SK-N-SH (cell line): ENCODE measurements around the gene MTERF4. TPM values are rescaled to one million over a fixed set of nuclear protein-coding genes. Genes with fewer than 3 reads are reported as not detected.

ENCODE experiments used
- CTCF ChIA-PET: fragments of 300-600, 350-600 bp; formaldehyde crosslinking; extraction: SDS; loops from one replicate; lab custom pipeline; 2021; lab: Yijun Ruan, JAX
- POLR2A ChIA-PET: fragments of 350-600 bp; sonication (Branson Sonifier 250); formaldehyde crosslinking; extraction: SDS; loops from one replicate; lab custom pipeline; 2020; ENCODE audit warnings: antibody characterized with exemption, inconsistent platforms; lab: Yijun Ruan, JAX
- DNase-seq: peaks from one replicate; pipeline ENCODE4 v3.0.0; 2012
- H2AFZ ChIP-seq: fragments of 200-600 bp; sonication (generic); 2 replicates; pipeline ENCODE4 v1.8.1; 2016; ENCODE audit warnings: antibody characterized with exemption, mild to moderate bottlenecking, low read depth
- H3F3A ChIP-seq: fragments of 200-600 bp; sonication (generic); replicated peaks from 2 replicates; pipeline ENCODE3; 2016; ENCODE audit warnings: antibody characterized with exemption, mild to moderate bottlenecking; ENCODE audit not compliant: insufficient read depth
- H3K27ac ChIP-seq, 2 experiments: fragments of 200-500 bp in 1 of 2; fragments of 200-600 bp in 1 of 2; sonication (Bioruptor generic) in 1 of 2; sonication (generic), shearing (Covaris generic) in 1 of 2; 2 replicates each; pipeline versions ENCODE4 v1.5.1 to v1.6.1; 2014 to 2016; ENCODE audit warnings: low read depth in 2 of 2, inconsistent platforms in 1 of 2, low read length in 1 of 2, mild to moderate bottlenecking in 1 of 2, mixed read lengths in 1 of 2
- H3K27me3 ChIP-seq: fragments of 200-600 bp; sonication (generic), shearing (Covaris generic); 2 replicates; pipeline ENCODE4 v1.6.1; 2016; ENCODE audit warnings: mixed run types; ENCODE audit not compliant: insufficient read depth
- H3K36me3 ChIP-seq, 2 experiments: fragments of 200-500 bp in 1 of 2; fragments of 200-600 bp in 1 of 2; sonication (Bioruptor generic) in 1 of 2; sonication (generic) in 1 of 2; replicated peaks in 1 of 2; 2 replicates each; pipeline versions ENCODE3 to v1.5.1; 2014 to 2016; ENCODE audit warnings: low read length in 1 of 2, mild to moderate bottlenecking in 1 of 2; ENCODE audit not compliant: insufficient read depth in 2 of 2, control insufficient read depth in 1 of 2
- H3K4me1 ChIP-seq, 2 experiments: fragments of 200-500 bp in 1 of 2; fragments of 200-600 bp in 1 of 2; sonication (Bioruptor generic) in 1 of 2; sonication (generic), shearing (Covaris generic) in 1 of 2; 2 replicates each; pipeline versions ENCODE4 v1.5.1 to v1.6.1; 2014 to 2016; ENCODE audit warnings: low read depth in 1 of 2, low read length in 1 of 2, mixed run types in 1 of 2; ENCODE audit not compliant: insufficient read depth in 2 of 2, control insufficient read depth in 1 of 2
- H3K4me2 ChIP-seq: fragments of 200-600 bp; sonication (generic), shearing (Covaris generic); 2 replicates; pipeline ENCODE4 v1.6.1; 2017; ENCODE audit warnings: mixed run types
- H3K4me3 ChIP-seq, 2 experiments: fragments of 200-500 bp in 1 of 2; fragments of 200-600 bp in 1 of 2; sonication (Bioruptor generic) in 1 of 2; sonication (generic), shearing (Covaris generic) in 1 of 2; 2 replicates each; pipeline versions ENCODE4 v1.5.1 to v1.8.1; 2014 to 2016; ENCODE audit warnings: low read depth in 2 of 2, inconsistent platforms in 1 of 2, low read length in 1 of 2, mild to moderate bottlenecking in 1 of 2, mixed read lengths in 1 of 2, moderate library complexity in 1 of 2
- H3K79me2 ChIP-seq: fragments of 200-600 bp; sonication (generic); 2 replicates; pipeline ENCODE4 v1.8.1; 2017; ENCODE audit warnings: mild to moderate bottlenecking; ENCODE audit not compliant: insufficient read depth
- H3K9ac ChIP-seq: fragments of 200-600 bp; sonication (generic); 2 replicates; pipeline ENCODE4 v1.6.1; 2017; ENCODE audit warnings: mixed run types
- H3K9me2 ChIP-seq: fragments of 200-600 bp; sonication (generic); 2 replicates; pipeline ENCODE4 v1.6.1; 2017; ENCODE audit warnings: mixed run types
- H3K9me3 ChIP-seq: fragments of 200-600 bp; sonication (generic); 2 replicates; pipeline ENCODE4 v1.6.1; 2017; ENCODE audit warnings: mixed run types, mild to moderate bottlenecking, moderate library complexity
- H4K20me1 ChIP-seq: fragments of 200-600 bp; sonication (generic); 2 replicates; pipeline ENCODE4 v1.6.1; 2017; ENCODE audit warnings: mild to moderate bottlenecking, mixed run types; ENCODE audit not compliant: insufficient read depth
- ELF1 ChIP-seq: IDR thresholded peaks from 2 replicates; pipeline ENCODE4 v1.4.0; 2012
- FOXJ3 ChIP-seq: sonication (generic); formaldehyde crosslinking; IDR thresholded peaks from 2 replicates; pipeline ENCODE4 v1.5.1; 2020; ENCODE audit warnings: mild to moderate bottlenecking, missing genetic modification reagents
- NFIC ChIP-seq: IDR thresholded peaks from 2 replicates; pipeline ENCODE4 v1.4.0; 2012; ENCODE audit warnings: borderline replicate concordance
- RCOR1 ChIP-seq: fragments of 150-350 bp; IDR thresholded peaks from 2 replicates; pipeline ENCODE4 v1.6.1; 2017; ENCODE audit warnings: antibody characterized with exemption, low read length
- RFX5 ChIP-seq: IDR thresholded peaks from 2 replicates; pipeline ENCODE4 v1.6.1; 2012; ENCODE audit warnings: mild to moderate bottlenecking, improper control_type of control experiment, low read length
- RXRA ChIP-seq: IDR thresholded peaks from 2 replicates; pipeline ENCODE4 v1.4.0; 2012; ENCODE audit warnings: low read depth, mild to moderate bottlenecking, borderline replicate concordance
- SMC3 ChIP-seq: IDR thresholded peaks from 2 replicates; pipeline ENCODE4 v1.6.1; 2012; ENCODE audit warnings: low read depth, low read length, improper control_type of control experiment
- WGBS: methylation state at CpG from one replicate; pipeline ENCODE4 v1.1.6; 2017; ENCODE audit warnings: low lambda C conversion rate; 5-methylcytosine and 5-hydroxymethylcytosine counted together
- polyA plus RNA-seq, 3 experiments: library from polyadenylated mRNA; depleted of rRNA; stranded (reverse); fragments of >200 nt; gene quantifications; 2 replicates each; pipeline ENCODE4 v1.2.3, GENCODE V29; 2012
- TF ChIP-seq, protein P1 (sequence below): IDR thresholded peaks from 2 replicates; pipeline ENCODE4 v1.4.0; 2012; ENCODE audit warnings: low read depth, borderline replicate concordance
- TF ChIP-seq, protein P2 (sequence below): fragments of 150-350 bp; IDR thresholded peaks from 2 replicates; pipeline ENCODE4 v1.6.1; 2017; ENCODE audit warnings: antibody characterized with exemption, low read length, low read depth, borderline replicate concordance
- TF ChIP-seq, protein P3 (sequence below): IDR thresholded peaks from 2 replicates; pipeline ENCODE4 v1.6.1; 2012; ENCODE audit warnings: mild to moderate bottlenecking, low read depth, low read length, moderate library complexity

MTERF4 gene
- polyA plus RNA-seq, 1 of the 3 experiments (the other 2 are of a cell fraction), result 31.0 TPM

DNA sequence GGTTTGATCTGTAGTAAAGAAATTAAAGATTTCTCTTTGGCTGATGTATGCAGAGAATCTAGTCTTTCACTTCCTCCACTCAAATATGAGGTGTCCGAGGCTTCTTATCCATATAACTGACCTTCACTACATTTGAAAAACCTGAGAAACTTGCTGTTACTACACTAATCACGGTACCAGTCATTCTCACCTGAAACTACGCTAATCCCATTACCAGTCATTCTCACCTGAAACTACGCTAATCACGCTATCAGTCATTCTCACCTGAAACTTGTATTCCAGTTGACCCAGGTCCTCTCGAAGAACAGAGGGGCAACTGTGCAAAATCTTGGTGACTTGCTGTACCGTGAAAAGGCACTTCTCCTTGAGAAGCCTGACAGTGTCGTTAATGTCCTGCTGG, 5.1 kb downstream of the MTERF4 start:
- Histone ChIP-seq H3K4me3 (no peak overlapping the region), H3K27me3 (no peaks in the 10 kb centered on the region), H3K36me3 (peaks cover 26 to 74% of the 10 kb centered on the region in 2 experiments), H3K4me1 (peaks cover 0 to 8% of the 10 kb centered on the region in 2 experiments; a peak in 2 of 4 replicates), H3K9me3 (no peaks in the 10 kb centered on the region), H2AFZ (no peak overlapping the region), H3K9me2 (no peaks in the 10 kb centered on the region), H3K79me2 (peaks cover 43% of the 10 kb centered on the region), H3F3A (no peaks in the 10 kb centered on the region), H3K9ac (no peak overlapping the region), H4K20me1 (no peaks in the 10 kb centered on the region), H3K27ac (no peak overlapping the region)
- POLR2A ChIA-PET, result no interaction called here
- DNase-seq, result no peak
- TF ChIP-seq RFX5, result no peak
- no peak for TF ChIP-seq RCOR1
- no peak for TF ChIP-seq FOXJ3 (CRISPR knock-in tag)
- TF ChIP-seq, protein P1, sequence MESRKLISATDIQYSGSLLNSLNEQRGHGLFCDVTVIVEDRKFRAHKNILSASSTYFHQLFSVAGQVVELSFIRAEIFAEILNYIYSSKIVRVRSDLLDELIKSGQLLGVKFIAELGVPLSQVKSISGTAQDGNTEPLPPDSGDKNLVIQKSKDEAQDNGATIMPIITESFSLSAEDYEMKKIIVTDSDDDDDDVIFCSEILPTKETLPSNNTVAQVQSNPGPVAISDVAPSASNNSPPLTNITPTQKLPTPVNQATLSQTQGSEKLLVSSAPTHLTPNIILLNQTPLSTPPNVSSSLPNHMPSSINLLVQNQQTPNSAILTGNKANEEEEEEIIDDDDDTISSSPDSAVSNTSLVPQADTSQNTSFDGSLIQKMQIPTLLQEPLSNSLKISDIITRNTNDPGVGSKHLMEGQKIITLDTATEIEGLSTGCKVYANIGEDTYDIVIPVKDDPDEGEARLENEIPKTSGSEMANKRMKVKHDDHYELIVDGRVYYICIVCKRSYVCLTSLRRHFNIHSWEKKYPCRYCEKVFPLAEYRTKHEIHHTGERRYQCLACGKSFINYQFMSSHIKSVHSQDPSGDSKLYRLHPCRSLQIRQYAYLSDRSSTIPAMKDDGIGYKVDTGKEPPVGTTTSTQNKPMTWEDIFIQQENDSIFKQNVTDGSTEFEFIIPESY, result no peak
- TF ChIP-seq, protein P2, sequence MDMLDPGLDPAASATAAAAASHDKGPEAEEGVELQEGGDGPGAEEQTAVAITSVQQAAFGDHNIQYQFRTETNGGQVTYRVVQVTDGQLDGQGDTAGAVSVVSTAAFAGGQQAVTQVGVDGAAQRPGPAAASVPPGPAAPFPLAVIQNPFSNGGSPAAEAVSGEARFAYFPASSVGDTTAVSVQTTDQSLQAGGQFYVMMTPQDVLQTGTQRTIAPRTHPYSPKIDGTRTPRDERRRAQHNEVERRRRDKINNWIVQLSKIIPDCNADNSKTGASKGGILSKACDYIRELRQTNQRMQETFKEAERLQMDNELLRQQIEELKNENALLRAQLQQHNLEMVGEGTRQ, result no peak
- TF ChIP-seq SMC3, result no peak
- no peak for TF ChIP-seq NFIC
- TF ChIP-seq ELF1, result no peak
- no peak for TF ChIP-seq RXRA
- TF ChIP-seq, protein P3, sequence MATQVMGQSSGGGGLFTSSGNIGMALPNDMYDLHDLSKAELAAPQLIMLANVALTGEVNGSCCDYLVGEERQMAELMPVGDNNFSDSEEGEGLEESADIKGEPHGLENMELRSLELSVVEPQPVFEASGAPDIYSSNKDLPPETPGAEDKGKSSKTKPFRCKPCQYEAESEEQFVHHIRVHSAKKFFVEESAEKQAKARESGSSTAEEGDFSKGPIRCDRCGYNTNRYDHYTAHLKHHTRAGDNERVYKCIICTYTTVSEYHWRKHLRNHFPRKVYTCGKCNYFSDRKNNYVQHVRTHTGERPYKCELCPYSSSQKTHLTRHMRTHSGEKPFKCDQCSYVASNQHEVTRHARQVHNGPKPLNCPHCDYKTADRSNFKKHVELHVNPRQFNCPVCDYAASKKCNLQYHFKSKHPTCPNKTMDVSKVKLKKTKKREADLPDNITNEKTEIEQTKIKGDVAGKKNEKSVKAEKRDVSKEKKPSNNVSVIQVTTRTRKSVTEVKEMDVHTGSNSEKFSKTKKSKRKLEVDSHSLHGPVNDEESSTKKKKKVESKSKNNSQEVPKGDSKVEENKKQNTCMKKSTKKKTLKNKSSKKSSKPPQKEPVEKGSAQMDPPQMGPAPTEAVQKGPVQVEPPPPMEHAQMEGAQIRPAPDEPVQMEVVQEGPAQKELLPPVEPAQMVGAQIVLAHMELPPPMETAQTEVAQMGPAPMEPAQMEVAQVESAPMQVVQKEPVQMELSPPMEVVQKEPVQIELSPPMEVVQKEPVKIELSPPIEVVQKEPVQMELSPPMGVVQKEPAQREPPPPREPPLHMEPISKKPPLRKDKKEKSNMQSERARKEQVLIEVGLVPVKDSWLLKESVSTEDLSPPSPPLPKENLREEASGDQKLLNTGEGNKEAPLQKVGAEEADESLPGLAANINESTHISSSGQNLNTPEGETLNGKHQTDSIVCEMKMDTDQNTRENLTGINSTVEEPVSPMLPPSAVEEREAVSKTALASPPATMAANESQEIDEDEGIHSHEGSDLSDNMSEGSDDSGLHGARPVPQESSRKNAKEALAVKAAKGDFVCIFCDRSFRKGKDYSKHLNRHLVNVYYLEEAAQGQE, result no peak
- TF ChIP-seq, all 33 proteins: peak for 0
- WGBS, result 87% methylated on average over 8 of the region's 8 CpGs
- CTCF ChIA-PET, result no interaction called here
- H3K4me2 ChIP-seq, result no peak overlapping the region
